Middle frontal gyrus (tissue), 1 donor: ENCODE measurements around the gene FOCAD.

Source experiments
- DNase-seq: peaks from one replicate; pipeline ENCODE4 v3.0.0-alpha.2; 2015; ENCODE audit warnings: low spot score; ENCODE audit errors: extremely low spot score

The FOCAD gene

GRCh38 chr9:20872340-20872977 is 188.4 kb downstream of the FOCAD start:
- no peak for DNase-seq

GRCh38 chr9:20873240-20873865 is 189.3 kb downstream of the FOCAD start:
- DNase-seq, result no peak

GRCh38 chr9:20880271-20880670 is 196.2 kb downstream of the FOCAD start:
- no peak for DNase-seq

GRCh38 chr9:20880675-20881074 is 196.6 kb downstream of the FOCAD start:
- DNase-seq, result no peak

- DNase-seq, result no peak
These were observed 201.0 kb downstream of the FOCAD start for GRCh38 chr9:20884985-20885593.

- no peak for DNase-seq
These were observed 215.0 kb downstream of the FOCAD start for GRCh38 chr9:20898885-20899554.

GRCh38 chr9:20903212-20903611 is 219.2 kb downstream of the FOCAD start:
- DNase-seq, result no peak

- no peak for DNase-seq
These were observed 220.9 kb downstream of the FOCAD start for GRCh38 chr9:20904995-20905394.

GRCh38 chr9:20906326-20906725 is 222.3 kb downstream of the FOCAD start:
- no peak for DNase-seq

GRCh38 chr9:20908461-20908860 is 224.4 kb downstream of the FOCAD start:
- no peak for DNase-seq

GRCh38 chr9:20914556-20914955 is 230.5 kb downstream of the FOCAD start:
- DNase-seq, result no peak

GRCh38 chr9:20921362-20921761 is 237.3 kb downstream of the FOCAD start:
- no peak for DNase-seq

GRCh38 chr9:20925256-20926045 is 241.4 kb downstream of the FOCAD start:
- no peak for DNase-seq

- DNase-seq, result no peak
These were observed 245.2 kb downstream of the FOCAD start for GRCh38 chr9:20929276-20929675.

GRCh38 chr9:20930836-20931235 is 246.8 kb downstream of the FOCAD start:
- no peak for DNase-seq

- no peak for DNase-seq
These were observed 256.6 kb downstream of the FOCAD start for GRCh38 chr9:20940447-20941173.

GRCh38 chr9:20941174-20941690 is 257.2 kb downstream of the FOCAD start:
- DNase-seq, result peak; percentile 68

- no peak for DNase-seq
These were observed 260.4 kb downstream of the FOCAD start for GRCh38 chr9:20944507-20944906.

GRCh38 chr9:20945269-20945668 is 261.2 kb downstream of the FOCAD start:
- no peak for DNase-seq

- DNase-seq, result no peak
These were observed 261.8 kb downstream of the FOCAD start for GRCh38 chr9:20945856-20946255.

- no peak for DNase-seq
These were observed 264.6 kb downstream of the FOCAD start for GRCh38 chr9:20948703-20949102.
